Measurements from ENCODE around the gene VAPA. TPM values are rescaled to one million over a fixed set of nuclear protein-coding genes. Genes with fewer than 3 reads are reported as not detected.

Gene VAPA
- total and polyA plus RNA-seq, 2 donors (not counting 3 experiments of a cell fraction or from before 2014, with no cell fraction given): 105 to 163 TPM

DNA sequence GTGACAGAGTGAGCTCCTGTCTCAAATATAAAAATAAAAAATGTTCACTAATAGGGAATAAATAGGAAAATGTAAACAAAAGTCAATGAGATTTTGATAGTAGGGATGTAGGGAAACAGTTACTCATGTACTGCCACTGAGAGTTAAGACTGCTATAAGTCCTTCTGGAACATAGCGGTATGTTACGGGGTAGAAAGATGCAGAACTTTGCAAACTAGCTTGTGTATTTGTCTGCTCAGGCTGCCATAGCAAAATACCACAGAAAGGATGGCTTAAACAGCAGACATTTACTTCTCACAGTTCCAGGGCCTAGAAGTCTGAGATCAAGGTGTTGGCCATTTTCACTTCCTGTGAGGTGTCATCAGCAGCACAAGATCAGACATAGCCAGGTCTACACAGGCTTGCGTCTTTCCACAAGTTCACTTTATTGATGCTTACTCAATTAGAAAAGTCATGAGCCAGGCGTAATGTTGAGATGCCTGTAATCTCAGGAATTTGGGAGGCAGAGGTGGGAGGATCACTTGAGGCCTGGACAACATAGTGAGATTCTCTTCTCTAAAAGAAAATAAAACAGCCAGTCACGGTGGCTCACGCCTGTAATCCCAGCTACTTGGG is 19.3 kb upstream of the VAPA start:
- DNase-seq (ENCODE audit: low read depth, low spot score): no peak
- Histone ChIP-seq H3K27ac (ENCODE audit: insufficient read depth, low read depth, low read length) (no peak overlapping the region), H3K4me2 (ENCODE audit: insufficient read depth, low read length) (no peak overlapping the region), H3K9me1 (replicated peaks; ENCODE audit: control insufficient read depth, extremely low read depth, insufficient read depth, low read length) (no peaks in the 10 kb centered on the region), H3K4me1 (ENCODE audit: control insufficient read depth, extremely low read depth, insufficient read depth, low read length) (peaks cover 5% of the 10 kb centered on the region), H3K9me3 (replicated peaks; ENCODE audit: control insufficient read depth, insufficient read depth, low read length) (no peaks in the 10 kb centered on the region), H3K36me3 (ENCODE audit: control insufficient read depth in 2 of 2, extremely low read depth in 1 of 2, insufficient read depth in 2 of 2, low read length in 2 of 2) (no peaks in the 10 kb centered on the region), H4K20me1 (replicated peaks; ENCODE audit: control insufficient read depth, extremely low read depth, insufficient read depth, low read length) (no peaks in the 10 kb centered on the region), H2AFZ (ENCODE audit: low read depth, low read length) (no peak overlapping the region), H3K79me2 (ENCODE audit: control insufficient read depth, insufficient read depth, low read length) (no peaks in the 10 kb centered on the region), H3K27me3 (ENCODE audit: control insufficient read depth in 2 of 2, insufficient read depth in 2 of 2, low read length in 2 of 2) (no peaks in the 10 kb centered on the region), H3K4me3 (replicated peaks in 1 of 3; ENCODE audit: insufficient read depth in 1 of 3, low read depth in 1 of 3, low read length in 3 of 3) (no peak overlapping the region), H3K9ac (replicated peaks; ENCODE audit: extremely low read depth, insufficient read depth, low read length) (no peak overlapping the region)
- FAIRE-seq: no peak
- ChIA-PET POLR2A (no interaction called here), CTCF (interaction anchor here (1.5 kb wide), 1 partner anchor 10 kb away, joined by 3 read pairs; no protein-coding TSS in a partner anchor)
- dilution Hi-C loops (cut with MboI; ENCODE audit: extremely low pct_ligation_motif_present, low sequenced_read_pairs) (no loop called here), intact Hi-C loops (cut with micrococcal nuclease) (no loop called here)
- BruUV-seq (replicated peaks): no TSS peak
- TF ChIP-seq GATA2 (IDR thresholded peaks at IDR 0.05; ENCODE audit: insufficient read depth, insufficient read length, low read depth, low read length): no peak
- TF ChIP-seq EZH2 (IDR thresholded peaks at IDR 0.05; ENCODE audit: borderline replicate concordance, low read depth, low read length, severe bottlenecking): no peak
- TF ChIP-seq POLR2A (IDR thresholded peaks at IDR 0.05; ENCODE audit: low read depth, low read length): no peak
- TF ChIP-seq POLR2AphosphoS5 (IDR thresholded peaks at IDR 0.05; ENCODE audit: insufficient read depth, low read depth, low read length): no peak
- TF ChIP-seq, protein P1, sequence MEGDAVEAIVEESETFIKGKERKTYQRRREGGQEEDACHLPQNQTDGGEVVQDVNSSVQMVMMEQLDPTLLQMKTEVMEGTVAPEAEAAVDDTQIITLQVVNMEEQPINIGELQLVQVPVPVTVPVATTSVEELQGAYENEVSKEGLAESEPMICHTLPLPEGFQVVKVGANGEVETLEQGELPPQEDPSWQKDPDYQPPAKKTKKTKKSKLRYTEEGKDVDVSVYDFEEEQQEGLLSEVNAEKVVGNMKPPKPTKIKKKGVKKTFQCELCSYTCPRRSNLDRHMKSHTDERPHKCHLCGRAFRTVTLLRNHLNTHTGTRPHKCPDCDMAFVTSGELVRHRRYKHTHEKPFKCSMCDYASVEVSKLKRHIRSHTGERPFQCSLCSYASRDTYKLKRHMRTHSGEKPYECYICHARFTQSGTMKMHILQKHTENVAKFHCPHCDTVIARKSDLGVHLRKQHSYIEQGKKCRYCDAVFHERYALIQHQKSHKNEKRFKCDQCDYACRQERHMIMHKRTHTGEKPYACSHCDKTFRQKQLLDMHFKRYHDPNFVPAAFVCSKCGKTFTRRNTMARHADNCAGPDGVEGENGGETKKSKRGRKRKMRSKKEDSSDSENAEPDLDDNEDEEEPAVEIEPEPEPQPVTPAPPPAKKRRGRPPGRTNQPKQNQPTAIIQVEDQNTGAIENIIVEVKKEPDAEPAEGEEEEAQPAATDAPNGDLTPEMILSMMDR (IDR thresholded peaks at IDR 0.05; ENCODE audit: extremely low read depth in 1 of 2, insufficient read depth in 1 of 2, low read depth in 1 of 2, low read length in 2 of 2): no peak
- TF ChIP-seq MYC (IDR thresholded peaks at IDR 0.05; ENCODE audit: low read depth, low read length): no peak
- TF ChIP-seq, protein P2, sequence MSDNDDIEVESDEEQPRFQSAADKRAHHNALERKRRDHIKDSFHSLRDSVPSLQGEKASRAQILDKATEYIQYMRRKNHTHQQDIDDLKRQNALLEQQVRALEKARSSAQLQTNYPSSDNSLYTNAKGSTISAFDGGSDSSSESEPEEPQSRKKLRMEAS (IDR thresholded peaks at IDR 0.05; ENCODE audit: insufficient read depth, insufficient read length): no peak
- TF ChIP-seq JUN (IDR thresholded peaks at IDR 0.05; ENCODE audit: borderline replicate concordance, insufficient read depth, insufficient read length, low read depth): no peak
